HG03571 (cell line): ENCODE results near the gene CBX4.

Experiments used
- ATAC-seq: cut with Tn5 transposase; IDR thresholded peaks from one replicate; pipeline ENCODE4 v1.9.1; 2021; ENCODE audit not compliant: unreplicated experiment

The CBX4 gene

GRCh38 chr17:79814127-79814973, 24.9 kb downstream of the CBX4 start:
- ATAC-seq, result no peak

GRCh38 chr17:79813297-79814126, 25.7 kb downstream of the CBX4 start:
- ATAC-seq, result no peak

GRCh38 chr17:79812353-79813258, 26.6 kb downstream of the CBX4 start:
- no peak for ATAC-seq

GRCh38 chr17:79811868-79812352, 27.3 kb downstream of the CBX4 start:
- ATAC-seq, result no peak

- no peak for ATAC-seq
Measured at GRCh38 chr17:79811011-79811867, 28.0 kb downstream of the CBX4 start.

- ATAC-seq, result peak; percentile 75
Measured at GRCh38 chr17:79810130-79811010, 28.9 kb downstream of the CBX4 start.

GRCh38 chr17:79809530-79810129, 29.6 kb downstream of the CBX4 start:
- no peak for ATAC-seq

- no peak for ATAC-seq
Measured at GRCh38 chr17:79808763-79809529, 30.3 kb downstream of the CBX4 start.

GRCh38 chr17:79806863-79807720, 32.1 kb downstream of the CBX4 start:
- no peak for ATAC-seq

GRCh38 chr17:79806446-79806760, 32.8 kb downstream of the CBX4 start:
- no peak for ATAC-seq

GRCh38 chr17:79804856-79805696, 34.2 kb downstream of the CBX4 start:
- ATAC-seq, result no peak

- peak; percentile 67 for ATAC-seq
Measured at GRCh38 chr17:79803997-79804855, 35.0 kb downstream of the CBX4 start.

- ATAC-seq, result no peak
Measured at GRCh38 chr17:79803421-79803996, 35.7 kb downstream of the CBX4 start.

- ATAC-seq, result no peak
Measured at GRCh38 chr17:79802736-79803420, 36.4 kb downstream of the CBX4 start.
